Frontal cortex (tissue), 1 donor: ENCODE data around the gene BTBD2. TPM values are rescaled to one million over a fixed set of nuclear protein-coding genes. Genes with fewer than 3 reads are reported as not detected.

Source experiments
- small RNA-seq: library from RNA; depleted of rRNA; stranded (forward); fragments of <200 nt; gene quantifications from one replicate; pipeline ENCODE3, GENCODE V24; 2014
- total RNA-seq: library from RNA; depleted of rRNA; stranded (reverse); fragments of >200 nt; gene quantifications from one replicate; pipeline ENCODE4 v1.2.3, GENCODE V29; 2014

Gene BTBD2
- total RNA-seq, 1 donor from 2014 or later: 41.2 TPM

Small RNA genes lying within 50 kb of the gene (small RNA-seq; reads per million reads assigned to genes)
- not detected for gene AC007136.1

Other genes with a start within 250 kb of the BTBD2 start
- gene ATP8B3, start 203.4 kb downstream of the BTBD2 start, total RNA-seq: not detected
- gene REXO1, start 167.2 kb downstream of the BTBD2 start, total RNA-seq: 5.3 TPM
- 2.9 TPM for gene KLF16, start 152.1 kb downstream of the BTBD2 start, total RNA-seq
- gene ABHD17A, start 130.2 kb downstream of the BTBD2 start, total RNA-seq: 42.0 TPM
- 1.2 TPM for gene ADAT3, start 110.3 kb downstream of the BTBD2 start, total RNA-seq
- 11.4 TPM for gene SCAMP4, start 110.3 kb downstream of the BTBD2 start, total RNA-seq
- 41.6 TPM for gene CSNK1G2, start 74.5 kb downstream of the BTBD2 start, total RNA-seq
- 18.3 TPM for gene MKNK2, start 35.5 kb upstream of the BTBD2 start, total RNA-seq
- gene MOB3A, start 80.6 kb upstream of the BTBD2 start, total RNA-seq: 9.4 TPM
- gene IZUMO4, start 81.2 kb upstream of the BTBD2 start, total RNA-seq: 2.9 TPM
- gene AP3D1, start 135.9 kb upstream of the BTBD2 start, total RNA-seq: 58.3 TPM
- gene DOT1L, start 148.2 kb upstream of the BTBD2 start, total RNA-seq: 4.1 TPM
- 40.8 TPM for gene PLEKHJ1, start 220.6 kb upstream of the BTBD2 start, total RNA-seq
- gene SF3A2, start 221.1 kb upstream of the BTBD2 start, total RNA-seq: 23.2 TPM
- 0.82 TPM for gene AMH, start 233.6 kb upstream of the BTBD2 start, total RNA-seq
- gene JSRP1, start 240.7 kb upstream of the BTBD2 start, total RNA-seq: 2.0 TPM